ENCODE measurements around the gene KIF12.

- TF ChIP-seq POLR2AphosphoS5 (IDR thresholded peaks at IDR 0.05; ENCODE audit: insufficient read depth in 1 of 2, low read depth in 1 of 2): no peak
- no peak for TF ChIP-seq CTCF (IDR thresholded peaks at IDR 0.05)
Measured at GRCh38 chr9:114137831-114138230, 38.7 kb upstream of the KIF12 start.
